ENCODE results near the gene GPRC5D.
A peak's percentile ranks its signal among the peaks of the same experiment; 100 is the strongest.

Gene GPRC5D

GRCh38 chr12:12979126-12979525 is 27.2 kb upstream of the GPRC5D start:
- peak; percentile 53 for DNase-seq

- DNase-seq, result peak; percentile 18
Observed at GRCh38 chr12:12977231-12977630, 25.3 kb upstream of the GPRC5D start.

- peak; percentile 91 for DNase-seq
Observed at GRCh38 chr12:12976366-12976765, 24.4 kb upstream of the GPRC5D start.

- peak; percentile 54 for DNase-seq
Observed at GRCh38 chr12:12975322-12976077, 23.5 kb upstream of the GPRC5D start.

GRCh38 chr12:12974211-12974610 is 22.2 kb upstream of the GPRC5D start:
- no peak for DNase-seq

- no peak for DNase-seq
Observed at GRCh38 chr12:12973019-12973418, 21.0 kb upstream of the GPRC5D start.

- DNase-seq, result no peak
Observed at GRCh38 chr12:12965836-12966235, 13.9 kb upstream of the GPRC5D start.

- DNase-seq, result no peak
Observed at GRCh38 chr12:12964255-12964654, 12.3 kb upstream of the GPRC5D start.

GRCh38 chr12:12960639-12961209 is 8.8 kb upstream of the GPRC5D start:
- no peak for DNase-seq

- DNase-seq, result no peak
Observed at GRCh38 chr12:12958886-12959285, 6.9 kb upstream of the GPRC5D start.

GRCh38 chr12:12954878-12955625 is 3.1 kb upstream of the GPRC5D start:
- no peak for DNase-seq

- DNase-seq, result peak; percentile 51
Observed at GRCh38 chr12:12954356-12954755, 2.4 kb upstream of the GPRC5D start.

- DNase-seq, result no peak
Observed at GRCh38 chr12:12951504-12951903, 466 bp downstream of the GPRC5D start.

GRCh38 chr12:12947902-12948301 is 4.1 kb downstream of the GPRC5D start:
- no peak for DNase-seq

GRCh38 chr12:12946686-12947355 is 5.1 kb downstream of the GPRC5D start:
- no peak for DNase-seq

GRCh38 chr12:12945591-12945990 is 6.4 kb downstream of the GPRC5D start:
- DNase-seq, result no peak

- peak; percentile 60 for DNase-seq
Observed at GRCh38 chr12:12943586-12944260, 8.2 kb downstream of the GPRC5D start.

GRCh38 chr12:12941450-12942350 is 10.3 kb downstream of the GPRC5D start:
- no peak for DNase-seq

GRCh38 chr12:12939888-12940287 is 12.1 kb downstream of the GPRC5D start:
- DNase-seq, result no peak

GRCh38 chr12:12938541-12938940 is 13.4 kb downstream of the GPRC5D start:
- DNase-seq, result no peak

GRCh38 chr12:12936983-12937491 is 14.9 kb downstream of the GPRC5D start:
- no peak for DNase-seq

- DNase-seq, result no peak
Observed at GRCh38 chr12:12934556-12934955, 17.4 kb downstream of the GPRC5D start.

Measured in fibroblast of skin of right biceps (primary cell).